ENCODE results near the gene CD1E. TPM values are rescaled to one million over a fixed set of nuclear protein-coding genes. Genes with fewer than 3 reads are reported as not detected.

CD1E gene
- total and polyA plus RNA-seq, 2 of the 8 experiments (the other 6 are each of a cell fraction or from before 2014, with no cell fraction given) = not detected

GRCh38 chr1:158398818-158399514, 45.3 kb downstream of the CD1E start, which contains the start of gene OR10T2 (continued):
- TF ChIP-seq EP300 (IDR thresholded peaks at IDR 0.05; ENCODE audit: borderline replicate concordance in 1 of 2, low read depth in 2 of 2, low read length in 2 of 2) = no peak
- no peak for TF ChIP-seq POLR2A (IDR thresholded peaks at IDR 0.05; ENCODE audit: control extremely low read depth in 1 of 2, low read depth in 2 of 2, low read length in 2 of 2)
- TF ChIP-seq CTBP2 (IDR thresholded peaks at IDR 0.05; ENCODE audit: borderline replicate concordance, insufficient read depth, insufficient read length, low read length) = no peak
- TF ChIP-seq SP1 (IDR thresholded peaks at IDR 0.05; ENCODE audit: low read depth, low read length) = no peak
- TF ChIP-seq CEBPB (IDR thresholded peaks at IDR 0.05; ENCODE audit: low read depth, low read length) = no peak

All from H1 (cell line).